Prostate gland (tissue), 2 donors: ENCODE measurements around the gene ALOX5AP. TPM values are rescaled to one million over a fixed set of nuclear protein-coding genes. Genes with fewer than 3 reads are reported as not detected.
A peak's percentile ranks its signal among the peaks of the same experiment; 100 is the strongest.

Experiments used
- DNase-seq: peaks from one replicate; pipeline ENCODE4 v3.0.0-alpha.2; 2019; ENCODE audit warnings: low spot score
- H3K27ac ChIP-seq, 2 donors: fragments of 200-600 bp; sonication (generic); 2 replicates each; pipeline ENCODE4 v1.5.1; 2017 to 2019
- H3K27me3 ChIP-seq: fragments of 200-600 bp; sonication (generic); replicated peaks from 2 replicates; pipeline ENCODE4 v1.5.1; 2019; ENCODE audit not compliant: insufficient read depth
- H3K36me3 ChIP-seq, 2 donors: fragments of 200-600 bp; sonication (generic); 1 replicate in 1 of 2; 2 replicates in 1 of 2; pipeline versions ENCODE4 v1.5.1 to v1.8.1; 2017 to 2019
- H3K4me1 ChIP-seq: fragments of 200-600 bp; sonication (generic); replicated peaks from 2 replicates; pipeline ENCODE4 v1.5.1; 2019
- H3K4me3 ChIP-seq, 2 donors: fragments of 200-600 bp; sonication (generic); 2 replicates each; pipeline ENCODE4 v1.5.1; 2017 to 2019
- H3K9me3 ChIP-seq: fragments of 200-600 bp; sonication (generic); 2 replicates; pipeline ENCODE4 v1.5.1; 2017
- POLR2A ChIP-seq: fragments of 450-650 bp; IDR thresholded peaks from one replicate; pipeline ENCODE4 v1.6.1; 2016; ENCODE audit warnings: antibody characterized with exemption, mild to moderate bottlenecking
- POLR2AphosphoS5 ChIP-seq: sonication (generic); formaldehyde crosslinking; IDR thresholded peaks from one replicate; pipeline ENCODE4 v1.6.1; 2017; ENCODE audit warnings: antibody characterized with exemption
- WGBS: methylation state at CpG from one replicate; pipeline ENCODE4 v1.1.5; 2018; 5-methylcytosine and 5-hydroxymethylcytosine counted together
- intact Hi-C: fragments of 100-400 bp; cut with DNase I; formaldehyde crosslinking; loops from one replicate; pipeline ENCODE4 v1.14.2; 2022
- total RNA-seq, 2 donors: library from RNA; depleted of rRNA; stranded (reverse); fragments of >200 nt; gene quantifications; one replicate each; pipeline ENCODE4 v1.1.0, GENCODE V29; 2016
- TF ChIP-seq, protein P1 (sequence below), 4 experiments: fragments of 200-600 bp in 2 of 4; fragments of 450-650 bp in 2 of 4; sonication (generic) in 2 of 4; IDR thresholded peaks; 1 replicate in 3 of 4; 2 replicates in 1 of 4; pipeline ENCODE4 v1.5.1; 2016 to 2019; ENCODE audit warnings: antibody characterized with exemption in 4 of 4, mild to moderate bottlenecking in 2 of 4, moderate library complexity in 2 of 4

ALOX5AP gene
- total RNA-seq, 2 donors from 2014 or later = 7.3 to 20.6 TPM

DNA sequence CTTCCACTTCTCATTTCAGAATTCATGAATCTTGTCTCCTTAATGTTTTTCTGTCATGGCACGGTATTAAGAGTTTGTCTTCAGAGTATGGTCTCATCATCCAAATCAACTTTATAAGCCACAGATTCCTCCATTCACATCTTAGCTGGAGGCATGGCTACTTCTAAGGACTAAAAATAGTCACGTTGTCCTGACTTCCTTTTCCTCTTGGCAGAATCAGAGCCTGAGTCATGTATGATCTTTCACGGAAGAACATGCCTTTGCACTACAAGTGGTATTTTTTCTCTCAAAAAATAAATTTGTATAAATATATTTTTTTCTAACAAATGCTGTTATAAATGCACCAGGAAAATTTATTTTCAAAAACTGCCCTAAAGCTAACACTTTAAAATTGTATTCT lies 71.4 kb downstream of the ALOX5AP start:
- intact Hi-C loops = no loop called here
- DNase-seq = no peak
- no peaks in the 10 kb centered on the region for H3K9me3 ChIP-seq
- WGBS = 29% methylated on average over 3 of the region's 3 CpGs
- no peaks in the 10 kb centered on the region for H3K4me1 ChIP-seq
- no peak overlapping the region for H3K27ac ChIP-seq
- H3K27me3 ChIP-seq = no peaks in the 10 kb centered on the region
- TF ChIP-seq POLR2AphosphoS5 (peak; percentile 28), POLR2A (no peak)
- TF ChIP-seq, protein P1, sequence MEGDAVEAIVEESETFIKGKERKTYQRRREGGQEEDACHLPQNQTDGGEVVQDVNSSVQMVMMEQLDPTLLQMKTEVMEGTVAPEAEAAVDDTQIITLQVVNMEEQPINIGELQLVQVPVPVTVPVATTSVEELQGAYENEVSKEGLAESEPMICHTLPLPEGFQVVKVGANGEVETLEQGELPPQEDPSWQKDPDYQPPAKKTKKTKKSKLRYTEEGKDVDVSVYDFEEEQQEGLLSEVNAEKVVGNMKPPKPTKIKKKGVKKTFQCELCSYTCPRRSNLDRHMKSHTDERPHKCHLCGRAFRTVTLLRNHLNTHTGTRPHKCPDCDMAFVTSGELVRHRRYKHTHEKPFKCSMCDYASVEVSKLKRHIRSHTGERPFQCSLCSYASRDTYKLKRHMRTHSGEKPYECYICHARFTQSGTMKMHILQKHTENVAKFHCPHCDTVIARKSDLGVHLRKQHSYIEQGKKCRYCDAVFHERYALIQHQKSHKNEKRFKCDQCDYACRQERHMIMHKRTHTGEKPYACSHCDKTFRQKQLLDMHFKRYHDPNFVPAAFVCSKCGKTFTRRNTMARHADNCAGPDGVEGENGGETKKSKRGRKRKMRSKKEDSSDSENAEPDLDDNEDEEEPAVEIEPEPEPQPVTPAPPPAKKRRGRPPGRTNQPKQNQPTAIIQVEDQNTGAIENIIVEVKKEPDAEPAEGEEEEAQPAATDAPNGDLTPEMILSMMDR (IDR thresholded peaks at IDR 0.05) = no peak
- H3K4me3 ChIP-seq = no peak overlapping the region
- no peaks in the 10 kb centered on the region for H3K36me3 ChIP-seq

DNA sequence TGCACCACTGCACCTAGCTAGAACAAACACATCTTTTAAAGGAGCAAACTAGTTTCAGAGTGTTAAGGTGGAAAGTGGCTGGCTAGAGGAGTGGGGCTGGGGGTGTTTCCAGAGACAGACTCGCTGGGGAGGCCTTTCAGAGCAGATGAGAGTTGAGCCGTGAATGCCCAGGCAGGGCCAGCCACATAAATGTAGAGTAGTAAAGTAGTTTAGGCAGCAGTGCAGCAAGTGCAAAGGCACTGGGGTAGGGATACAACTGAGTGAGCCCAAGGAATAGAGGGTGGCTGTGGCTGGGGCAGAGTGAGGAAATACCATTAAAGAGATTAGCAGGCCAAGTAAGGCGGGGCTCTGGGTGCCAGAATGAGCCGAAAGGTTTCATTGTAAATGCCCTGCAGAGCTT lies 72.0 kb downstream of the ALOX5AP start:
- TF ChIP-seq POLR2A (no peak), POLR2AphosphoS5 (no peak)
- TF ChIP-seq, protein P1 (IDR thresholded peaks at IDR 0.05) = no peak
- Histone ChIP-seq H3K27me3 (no peaks in the 10 kb centered on the region), H3K4me1 (no peaks in the 10 kb centered on the region), H3K4me3 (no peak overlapping the region), H3K27ac (no peak overlapping the region), H3K9me3 (no peaks in the 10 kb centered on the region), H3K36me3 (no peaks in the 10 kb centered on the region)
- 83% methylated on average over 4 of the region's 4 CpGs for WGBS
- no peak for DNase-seq
- intact Hi-C loops = no loop called here

DNA sequence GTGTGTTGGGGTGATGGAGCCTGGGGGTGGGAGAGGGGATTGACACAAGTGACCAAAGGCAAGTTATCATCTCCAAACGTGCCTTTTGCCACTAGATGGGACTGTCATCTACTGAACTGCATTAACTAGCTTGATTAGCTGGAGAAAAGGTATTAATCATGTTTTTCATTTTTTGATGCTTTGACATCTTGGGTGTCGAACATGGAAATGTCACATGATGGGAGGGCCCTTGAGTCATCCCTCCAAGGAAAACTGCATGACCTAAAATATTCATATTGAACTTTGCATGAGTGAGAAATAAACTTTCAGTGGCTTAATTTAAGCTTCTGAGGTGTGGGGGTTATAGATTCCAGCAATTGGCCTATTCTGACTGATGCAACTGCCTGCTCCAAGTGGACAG lies 73.3 kb downstream of the ALOX5AP start:
- no peaks in the 10 kb centered on the region for H3K27me3 ChIP-seq
- H3K36me3 ChIP-seq = no peaks in the 10 kb centered on the region
- intact Hi-C loops = no loop called here
- no peak overlapping the region for H3K4me3 ChIP-seq
- H3K27ac ChIP-seq = no peak overlapping the region
- no peaks in the 10 kb centered on the region for H3K9me3 ChIP-seq
- no peaks in the 10 kb centered on the region for H3K4me1 ChIP-seq
- TF ChIP-seq POLR2A = no peak
- TF ChIP-seq, protein P1 (IDR thresholded peaks at IDR 0.05) = no peak
- TF ChIP-seq POLR2AphosphoS5 = no peak
- no peak for DNase-seq
- 79% methylated on average over 2 of the region's 2 CpGs for WGBS

DNA sequence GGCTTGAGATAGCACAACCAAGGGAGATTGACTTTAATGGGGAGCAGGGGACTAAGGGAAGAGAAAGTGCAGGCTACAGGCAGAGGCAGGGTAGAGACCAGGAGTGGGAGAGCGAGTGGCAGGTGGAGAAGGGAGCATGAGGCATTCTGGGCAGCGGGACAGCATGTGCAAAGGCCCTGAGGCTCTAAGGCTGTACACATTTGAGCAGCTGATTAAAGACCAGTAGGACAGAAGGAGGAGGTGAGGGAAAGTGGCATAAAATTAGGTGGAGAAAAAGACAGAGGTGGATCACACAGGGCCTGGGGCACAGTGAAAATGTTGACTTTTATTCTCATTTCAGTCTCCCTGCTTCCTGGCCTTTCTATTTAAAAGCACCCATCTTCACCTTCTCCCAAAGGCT lies 74.4 kb downstream of the ALOX5AP start:
- Histone ChIP-seq H3K4me3 (no peak overlapping the region), H3K27me3 (no peaks in the 10 kb centered on the region), H3K27ac (no peak overlapping the region), H3K9me3 (no peaks in the 10 kb centered on the region), H3K4me1 (no peaks in the 10 kb centered on the region), H3K36me3 (no peaks in the 10 kb centered on the region)
- DNase-seq = no peak
- 86% methylated on average over 2 of the region's 2 CpGs for WGBS
- TF ChIP-seq POLR2AphosphoS5 (no peak), POLR2A (no peak)
- TF ChIP-seq, protein P1 (IDR thresholded peaks at IDR 0.05) = no peak
- intact Hi-C loops = no loop called here

DNA sequence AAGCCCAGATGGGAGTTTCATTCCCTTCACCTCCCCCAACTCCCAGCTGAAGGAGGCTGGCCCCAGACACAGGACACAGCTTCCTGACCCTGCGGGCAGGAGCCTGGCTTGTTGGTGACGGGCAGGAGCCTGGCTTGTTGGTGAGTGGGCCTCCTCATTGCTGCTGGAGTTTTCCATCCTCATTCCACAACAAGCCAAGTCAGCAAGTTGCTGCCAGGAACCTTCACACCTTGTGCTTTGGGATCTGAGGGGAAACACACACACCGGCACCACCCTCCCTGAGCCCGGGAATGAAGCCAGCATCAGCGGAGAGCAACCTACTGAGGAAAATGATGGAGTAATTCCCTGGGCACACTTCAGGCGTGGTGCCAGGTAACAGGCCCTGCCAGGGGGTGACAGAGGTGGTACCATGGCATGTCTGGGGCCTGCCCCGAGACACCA lies 74.9 kb downstream of the ALOX5AP start:
- no peaks in the 10 kb centered on the region for H3K4me1 ChIP-seq

More for the DNA sequence above, 74.9 kb downstream of the ALOX5AP start:
- Histone ChIP-seq H3K9me3 (no peaks in the 10 kb centered on the region), H3K27ac (no peak overlapping the region), H3K4me3 (no peak overlapping the region), H3K27me3 (no peaks in the 10 kb centered on the region), H3K36me3 (no peaks in the 10 kb centered on the region)
- TF ChIP-seq POLR2AphosphoS5 (peak; percentile 33), POLR2A (no peak)
- intact Hi-C loops = no loop called here
- WGBS = 34% methylated on average over 7 of the region's 7 CpGs
- peak; percentile 57 for DNase-seq
